HEK293T (cell line): ENCODE results near the gene OXTR.

Experiments used
- CTCF ChIA-PET: fragments of 350-600 bp; formaldehyde crosslinking; extraction: SDS; loops from one replicate; lab custom pipeline; 2021; ENCODE audit warnings: antibody characterized with exemption, inconsistent platforms; lab: Yijun Ruan, JAX
- POLR2A ChIA-PET: fragments of 350-600 bp; formaldehyde crosslinking; extraction: SDS; loops from one replicate; lab custom pipeline; 2020; ENCODE audit warnings: antibody characterized with exemption, inconsistent platforms; lab: Yijun Ruan, JAX
- DNase-seq: peaks from one replicate; pipeline ENCODE4 v3.0.0; 2012; ENCODE audit warnings: mixed read lengths; ENCODE audit errors: extremely low spot score
- ARNT ChIP-seq: fragments of 450-650 bp; IDR thresholded peaks from 2 replicates; pipeline ENCODE4 v1.6.1; 2017; ENCODE audit warnings: mild to moderate bottlenecking
- BHLHE40 ChIP-seq: fragments of 450-650 bp; IDR thresholded peaks from 2 replicates; pipeline ENCODE4 v1.6.1; 2016; ENCODE audit warnings: mild to moderate bottlenecking, moderate library complexity, borderline replicate concordance
- CTBP1 ChIP-seq: fragments of 450-650 bp; IDR thresholded peaks from 2 replicates; pipeline ENCODE4 v1.6.1; 2016; ENCODE audit warnings: borderline replicate concordance
- ELF4 ChIP-seq: fragments of 450-650 bp; IDR thresholded peaks from 2 replicates; pipeline ENCODE4 v1.6.1; 2017; ENCODE audit warnings: antibody characterized with exemption
- FOXA1 ChIP-seq: fragments of 450-650 bp; IDR thresholded peaks from 2 replicates; pipeline ENCODE4 v1.6.1; 2016; ENCODE audit warnings: mild to moderate bottlenecking
- FOXK2 ChIP-seq: fragments of 450-650 bp; IDR thresholded peaks from 2 replicates; pipeline ENCODE4 v1.6.1; 2016; ENCODE audit warnings: mild to moderate bottlenecking
- FOXM1 ChIP-seq: fragments of 450-650 bp; IDR thresholded peaks from 2 replicates; pipeline ENCODE4 v1.6.1; 2017; ENCODE audit warnings: mild to moderate bottlenecking, borderline replicate concordance
- HDGF ChIP-seq: fragments of 450-650 bp; IDR thresholded peaks from 2 replicates; pipeline ENCODE4 v1.6.1; 2017; ENCODE audit warnings: antibody characterized with exemption, borderline replicate concordance
- L3MBTL2 ChIP-seq: fragments of 450-650 bp; conservative IDR thresholded peaks from 2 replicates; pipeline ENCODE4 v1.6.1; 2016; ENCODE audit warnings: mild to moderate bottlenecking
- LEF1 ChIP-seq: fragments of 450-650 bp; IDR thresholded peaks from 2 replicates; pipeline ENCODE4 v1.6.1; 2017; ENCODE audit warnings: mild to moderate bottlenecking, borderline replicate concordance
- NFRKB ChIP-seq: fragments of 450-650 bp; IDR thresholded peaks from 2 replicates; pipeline ENCODE4 v1.6.1; 2016; ENCODE audit warnings: mild to moderate bottlenecking, moderate library complexity
- SP1 ChIP-seq: fragments of 450-650 bp; IDR thresholded peaks from 2 replicates; pipeline ENCODE4 v1.6.1; 2017
- SUZ12 ChIP-seq: fragments of 450-650 bp; IDR thresholded peaks from 2 replicates; pipeline ENCODE4 v1.6.1; 2016; ENCODE audit warnings: mild to moderate bottlenecking
- TARDBP ChIP-seq: fragments of 450-650 bp; IDR thresholded peaks from 2 replicates; pipeline ENCODE4 v1.6.1; 2016
- ZNF384 ChIP-seq: fragments of 450-650 bp; IDR thresholded peaks from 2 replicates; pipeline ENCODE4 v1.6.1; 2016
- TF ChIP-seq, protein P1 (sequence below): fragments of 450-650 bp; IDR thresholded peaks from 2 replicates; pipeline ENCODE4 v1.6.1; 2016

OXTR gene

DNA sequence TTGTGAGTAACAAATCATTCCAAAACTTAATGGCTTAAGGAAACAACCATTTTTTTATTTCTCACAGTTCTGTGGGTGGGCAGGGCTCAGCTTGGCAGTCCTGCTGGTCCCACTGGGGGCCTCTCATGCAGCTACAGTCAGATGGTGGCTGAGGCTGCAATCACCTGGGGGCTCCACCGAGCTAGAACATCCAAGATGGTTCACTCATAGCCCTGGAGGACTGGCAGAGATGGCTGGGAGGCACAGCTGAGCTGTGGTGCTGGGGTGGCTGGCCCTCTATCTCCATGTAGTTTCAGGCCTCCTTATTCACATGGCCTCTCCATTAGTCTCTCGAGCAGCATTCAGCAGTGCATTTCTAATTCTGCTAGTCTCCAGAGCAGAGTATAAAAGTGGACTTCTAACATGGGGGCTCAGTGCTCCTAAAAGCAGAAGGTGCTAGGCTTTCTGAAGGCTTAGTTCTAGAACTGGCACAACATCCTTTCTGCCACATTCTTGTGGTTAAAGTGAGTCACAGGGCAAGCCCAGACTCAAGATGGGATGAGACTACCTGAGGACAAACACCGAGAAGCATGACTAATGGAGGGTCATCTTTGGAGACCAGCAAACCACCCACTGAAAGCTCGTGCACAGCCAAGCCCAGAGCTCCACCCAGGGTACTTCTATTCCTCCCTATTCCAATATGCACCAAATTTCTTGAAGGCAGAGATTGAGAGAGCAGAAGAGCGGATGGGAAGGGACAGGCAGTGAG, 29.5 kb downstream of the OXTR start:
- DNase-seq, result no peak
- ChIA-PET CTCF (interaction anchor here (0.7 to 2.4 kb wide), 3 partner anchors 11 to 77 kb away, joined by 3 to 7 read pairs (median 4); partner anchors contain the start of gene OXTR), POLR2A (no interaction called here)
- TF ChIP-seq CTBP1 (no peak), TARDBP (no peak), SP1 (no peak), NFRKB (no peak)
- TF ChIP-seq, protein P1, sequence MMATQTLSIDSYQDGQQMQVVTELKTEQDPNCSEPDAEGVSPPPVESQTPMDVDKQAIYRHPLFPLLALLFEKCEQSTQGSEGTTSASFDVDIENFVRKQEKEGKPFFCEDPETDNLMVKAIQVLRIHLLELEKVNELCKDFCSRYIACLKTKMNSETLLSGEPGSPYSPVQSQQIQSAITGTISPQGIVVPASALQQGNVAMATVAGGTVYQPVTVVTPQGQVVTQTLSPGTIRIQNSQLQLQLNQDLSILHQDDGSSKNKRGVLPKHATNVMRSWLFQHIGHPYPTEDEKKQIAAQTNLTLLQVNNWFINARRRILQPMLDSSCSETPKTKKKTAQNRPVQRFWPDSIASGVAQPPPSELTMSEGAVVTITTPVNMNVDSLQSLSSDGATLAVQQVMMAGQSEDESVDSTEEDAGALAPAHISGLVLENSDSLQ, result no peak

DNA sequence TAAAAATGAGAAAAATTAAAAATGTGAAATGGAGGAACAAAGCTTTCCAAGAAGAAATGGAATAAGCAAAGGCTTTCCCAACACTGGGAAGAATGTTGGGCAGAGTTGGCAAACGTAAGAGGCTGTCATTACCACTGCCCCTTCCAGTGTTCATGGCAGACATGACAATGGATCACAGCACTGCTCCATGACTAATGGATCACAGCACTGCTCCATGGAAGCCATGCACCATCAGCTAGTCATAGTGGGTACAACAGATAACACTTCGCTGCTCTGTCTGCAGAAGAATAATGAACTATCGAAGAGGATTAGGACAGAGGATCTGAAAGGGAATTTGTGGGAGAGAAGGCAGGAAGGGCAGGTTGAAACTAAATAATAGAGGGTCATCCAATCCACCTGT, 30.8 kb downstream of the OXTR start:
- ChIA-PET CTCF (no interaction called here), POLR2A (no interaction called here)
- no peak for DNase-seq
- TF ChIP-seq LEF1 (no peak), HDGF (no peak), FOXM1 (no peak), FOXK2 (no peak), FOXA1 (no peak), SUZ12 (no peak), ELF4 (no peak), ARNT (no peak), L3MBTL2 (no peak), NFRKB (no peak), ZNF384 (no peak), SP1 (no peak), BHLHE40 (no peak)

DNA sequence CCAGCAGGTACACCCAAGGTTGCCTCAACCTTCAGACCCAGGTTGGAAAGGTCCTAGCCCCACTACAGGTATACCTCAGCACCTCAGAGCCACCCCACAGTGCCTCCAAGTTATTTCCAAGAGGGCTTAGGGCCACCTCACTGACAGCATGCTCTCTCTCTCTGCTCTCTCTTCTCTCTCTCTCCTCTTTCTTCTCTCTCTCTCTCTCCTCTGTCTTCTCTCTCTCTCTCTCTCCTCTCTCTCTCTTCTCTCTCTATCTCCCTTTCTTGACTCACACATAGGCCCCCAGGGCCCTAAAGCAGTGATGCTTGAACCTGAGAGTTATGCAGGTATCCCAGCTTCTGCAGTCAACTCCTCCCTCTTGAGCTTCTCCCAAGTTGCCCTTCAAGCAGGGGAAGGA, 31.6 kb downstream of the OXTR start:
- CTCF ChIA-PET, result no interaction called here
- DNase-seq, result no peak
- POLR2A ChIA-PET, result no interaction called here
- TF ChIP-seq BHLHE40 (no peak), HDGF (no peak), ELF4 (no peak), FOXK2 (no peak), NFRKB (no peak), CTBP1 (no peak), TARDBP (no peak), ZNF384 (no peak), SUZ12 (no peak), LEF1 (no peak), L3MBTL2 (no peak)
- TF ChIP-seq, protein P1, result no peak

DNA sequence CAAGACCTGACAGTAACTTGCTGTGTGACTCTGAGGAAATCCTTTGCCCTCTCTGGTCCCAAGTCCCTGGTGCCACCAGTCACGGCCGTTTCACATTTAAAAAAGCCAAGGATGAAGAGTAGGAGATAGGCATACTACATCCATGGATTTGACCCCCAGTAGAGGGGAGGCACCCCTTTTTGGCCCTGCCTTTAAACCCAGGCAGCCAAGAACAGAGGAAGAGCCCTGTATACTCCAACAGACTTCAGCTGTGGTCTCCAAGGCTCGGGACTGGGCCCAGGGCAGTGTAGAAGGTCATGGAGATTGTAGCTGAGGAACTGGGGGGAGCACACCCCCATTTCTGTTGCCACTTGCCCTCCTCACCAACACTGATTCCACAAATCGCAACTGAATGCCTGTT, 32.1 kb downstream of the OXTR start:
- ChIA-PET CTCF (no interaction called here), POLR2A (no interaction called here)
- no peak for TF ChIP-seq ELF4
- DNase-seq, result no peak

DNA sequence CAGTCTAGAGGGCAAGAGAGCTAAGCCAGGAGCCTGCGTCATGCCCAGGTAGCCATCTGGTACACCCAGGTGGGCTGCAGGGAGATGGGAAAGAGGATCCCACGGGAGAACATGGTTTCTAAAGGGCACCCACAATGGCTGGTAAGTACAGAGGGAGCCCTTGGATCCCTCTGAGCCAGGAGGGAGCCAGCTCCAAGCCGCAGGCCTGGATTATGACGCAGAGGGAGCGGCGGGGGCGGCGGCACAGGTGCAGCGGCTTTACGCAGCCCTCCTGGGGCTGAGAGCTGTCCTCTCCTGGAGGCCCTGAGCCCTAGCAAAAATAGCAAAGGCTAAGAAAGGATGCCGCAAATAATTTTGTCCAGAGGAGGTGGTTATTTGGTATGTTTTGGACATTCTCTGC, 33.0 kb downstream of the OXTR start:
- no peak for DNase-seq
- ChIA-PET CTCF (no interaction called here), POLR2A (no interaction called here)
- TF ChIP-seq BHLHE40 (no peak), SP1 (no peak), ELF4 (no peak), SUZ12 (no peak), L3MBTL2 (no peak)

GRCh38 chr3:8734908-8735307, 34.5 kb downstream of the OXTR start:
- DNase-seq, result no peak
- ChIA-PET POLR2A (no interaction called here), CTCF (no interaction called here)
- TF ChIP-seq CTBP1 (no peak), HDGF (no peak), L3MBTL2 (no peak), NFRKB (no peak), BHLHE40 (no peak), ARNT (no peak), ELF4 (no peak), FOXM1 (no peak), SP1 (no peak), SUZ12 (no peak), FOXA1 (no peak), ZNF384 (no peak)
- TF ChIP-seq, protein P1, result no peak
